ENCODE results near the gene TARS1.

DNA sequence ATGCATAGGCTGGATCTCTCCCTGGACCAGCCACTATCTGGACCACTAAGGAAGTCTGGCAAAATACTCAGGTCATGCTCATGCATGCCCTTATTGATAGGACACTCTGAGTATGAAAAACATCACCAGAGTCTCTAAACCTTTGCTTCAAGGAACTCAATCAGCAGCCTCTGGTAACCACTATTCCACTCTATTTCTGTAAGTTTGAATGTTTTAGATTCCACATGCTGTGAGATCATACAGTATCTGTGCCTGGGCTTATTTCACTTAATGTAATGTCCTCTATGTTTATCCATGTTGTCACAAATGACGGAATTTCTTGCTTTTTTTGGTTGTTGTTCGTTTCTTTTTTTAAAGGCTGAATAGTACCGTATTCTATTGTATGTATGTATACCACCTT, 68.3 kb downstream of the TARS1 start:
- no peak for TF ChIP-seq POLR2A (IDR thresholded peaks at IDR 0.05)
- TF ChIP-seq, protein P1, sequence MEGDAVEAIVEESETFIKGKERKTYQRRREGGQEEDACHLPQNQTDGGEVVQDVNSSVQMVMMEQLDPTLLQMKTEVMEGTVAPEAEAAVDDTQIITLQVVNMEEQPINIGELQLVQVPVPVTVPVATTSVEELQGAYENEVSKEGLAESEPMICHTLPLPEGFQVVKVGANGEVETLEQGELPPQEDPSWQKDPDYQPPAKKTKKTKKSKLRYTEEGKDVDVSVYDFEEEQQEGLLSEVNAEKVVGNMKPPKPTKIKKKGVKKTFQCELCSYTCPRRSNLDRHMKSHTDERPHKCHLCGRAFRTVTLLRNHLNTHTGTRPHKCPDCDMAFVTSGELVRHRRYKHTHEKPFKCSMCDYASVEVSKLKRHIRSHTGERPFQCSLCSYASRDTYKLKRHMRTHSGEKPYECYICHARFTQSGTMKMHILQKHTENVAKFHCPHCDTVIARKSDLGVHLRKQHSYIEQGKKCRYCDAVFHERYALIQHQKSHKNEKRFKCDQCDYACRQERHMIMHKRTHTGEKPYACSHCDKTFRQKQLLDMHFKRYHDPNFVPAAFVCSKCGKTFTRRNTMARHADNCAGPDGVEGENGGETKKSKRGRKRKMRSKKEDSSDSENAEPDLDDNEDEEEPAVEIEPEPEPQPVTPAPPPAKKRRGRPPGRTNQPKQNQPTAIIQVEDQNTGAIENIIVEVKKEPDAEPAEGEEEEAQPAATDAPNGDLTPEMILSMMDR (IDR thresholded peaks at IDR 0.05), result no peak
- TF ChIP-seq EP300 (IDR thresholded peaks at IDR 0.05), result no peak
